Measurements from ENCODE around the gene SPECC1L. TPM values are rescaled to one million over a fixed set of nuclear protein-coding genes. Genes with fewer than 3 reads are reported as not detected.

SPECC1L gene
- total and polyA plus RNA-seq, 2 of the 8 experiments (the other 6 are each of a cell fraction or from before 2014, with no cell fraction given) = 15.7 to 61.6 TPM

GRCh38 chr22:24321999-24322398 is 51.4 kb downstream of the SPECC1L start:
- CTCF ChIA-PET (ENCODE audit: partially characterized antibody) = interaction anchor here (0.9 to 1.5 kb wide), 4 partner anchors 19 to 132 kb away, joined by 3 to 4 read pairs (median 3); no protein-coding TSS in a partner anchor
- FAIRE-seq (no peak), DNase-seq (ENCODE audit: low read depth in 1 of 2, low spot score in 2 of 2) (no peak)
- no peak overlapping the region for H2BK20ac ChIP-seq (ENCODE audit: low read length)
- no peak overlapping the region for H3K27ac ChIP-seq (ENCODE audit: low read depth, low read length)
- H4K5ac ChIP-seq (ENCODE audit: insufficient read length, low read depth, low read length) = no peak overlapping the region
- H2BK120ac ChIP-seq (replicated peaks; ENCODE audit: low read depth, low read length) = no peak overlapping the region
- peaks cover 4 to 47% (median 11%) of the 10 kb centered on the region in 4 experiments; a peak in 7 of 8 replicates for H3K36me3 ChIP-seq (ENCODE audit: control insufficient read depth in 2 of 4, insufficient read depth in 4 of 4, low read length in 3 of 4)
- H3K4me3 ChIP-seq (ENCODE audit: extremely low read depth in 1 of 4, insufficient read depth in 2 of 4, low read depth in 3 of 4, low read length in 4 of 4) = no peak overlapping the region
- H3K23me2 ChIP-seq (ENCODE audit: low read depth, low read length) = no peaks in the 10 kb centered on the region
- H3K18ac ChIP-seq (ENCODE audit: extremely low read depth, low read length) = no peak overlapping the region
- H3K4ac ChIP-seq (replicated peaks; ENCODE audit: insufficient read length, low read depth, low read length) = no peak overlapping the region
- H2BK12ac ChIP-seq (ENCODE audit: low read depth, low read length) = no peak overlapping the region
- H3K4me1 ChIP-seq (replicated peaks in 1 of 4; ENCODE audit: control insufficient read depth in 3 of 4, insufficient read depth in 4 of 4, low read length in 3 of 4) = no peaks in the 10 kb centered on the region
- no peak overlapping the region for H4K8ac ChIP-seq (ENCODE audit: extremely low read depth, insufficient read depth, low read length)
- no peaks in the 10 kb centered on the region for H3K79me1 ChIP-seq (ENCODE audit: low read depth, low read length)
- H3K23ac ChIP-seq (ENCODE audit: insufficient read length) = no peak overlapping the region
- no peak overlapping the region for H2AK5ac ChIP-seq (ENCODE audit: low read depth, low read length)
- no peaks in the 10 kb centered on the region; a peak in 1 of 4 replicates for H3K9me3 ChIP-seq (ENCODE audit: insufficient read depth in 2 of 2, low read depth in 1 of 2, low read length in 1 of 2)
- no peak for TF ChIP-seq HDAC2 (IDR thresholded peaks at IDR 0.05; ENCODE audit: borderline replicate concordance in 1 of 2, low read depth in 2 of 2, low read length in 2 of 2)
- no peak for TF ChIP-seq JUN (IDR thresholded peaks at IDR 0.05; ENCODE audit: low read depth, low read length)
- no peak for TF ChIP-seq CREB1 (IDR thresholded peaks at IDR 0.05)
- no peak for TF ChIP-seq TBP (IDR thresholded peaks at IDR 0.05; ENCODE audit: low read depth, low read length)
- no peak for TF ChIP-seq CTBP2 (IDR thresholded peaks at IDR 0.05; ENCODE audit: borderline replicate concordance, insufficient read depth, insufficient read length, low read length)
- no peak for TF ChIP-seq TAF7 (optimal IDR thresholded peaks at IDR 0.05; ENCODE audit: borderline replicate concordance, low read depth, low read length)
- no peak for TF ChIP-seq SAP30 (IDR thresholded peaks at IDR 0.05; ENCODE audit: insufficient read depth, insufficient replicate concordance, low read length)
- no peak for TF ChIP-seq RBBP5 (IDR thresholded peaks at IDR 0.05; ENCODE audit: borderline replicate concordance, low read depth, low read length)
- no peak for TF ChIP-seq SUZ12 (IDR thresholded peaks at IDR 0.05; ENCODE audit: low read length)
- TF ChIP-seq CHD2 (IDR thresholded peaks at IDR 0.05; ENCODE audit: low read length) = no peak
- H2AFZ ChIP-seq (ENCODE audit: low read length) = no peak overlapping the region
- H3K56ac ChIP-seq (replicated peaks; ENCODE audit: insufficient read length, low read depth, low read length) = no peak overlapping the region
- H2BK5ac ChIP-seq (ENCODE audit: low read depth, low read length) = no peak overlapping the region
- WGBS, 2 experiments (ENCODE audit: extremely low coverage in 1 of 2, insufficient coverage in 1 of 2, insufficient read length in 1 of 2, insufficient replicate concordance in 2 of 2, low coverage in 1 of 2, low lambda C conversion rate in 2 of 2, missing lambda C conversion rate in 1 of 2) = 92% methylated on average over 13 of the region's 13 CpGs; no CpG with 5 or more reads in 1 of the 2 experiments
- peaks cover 3 to 4% of the 10 kb centered on the region in 2 experiments for H4K20me1 ChIP-seq (replicated peaks in 1 of 2; ENCODE audit: control insufficient read depth in 1 of 2, insufficient read depth in 2 of 2, low read length in 2 of 2)
- H2BK15ac ChIP-seq (ENCODE audit: low read length) = no peak overlapping the region
- peaks cover 0 to 9% of the 10 kb centered on the region in 2 experiments; a peak in 1 of 4 replicates for H3K79me2 ChIP-seq (ENCODE audit: control insufficient read depth in 1 of 2, insufficient read depth in 2 of 2, low read length in 2 of 2)
- H4K91ac ChIP-seq (replicated peaks; ENCODE audit: insufficient read length, low read length) = no peak overlapping the region
- H3K4me2 ChIP-seq (ENCODE audit: insufficient read depth in 1 of 2, low read depth in 2 of 2, low read length in 2 of 2) = no peak overlapping the region
- POLR2A ChIA-PET (ENCODE audit: partially characterized antibody) = interaction anchor here (0.8 kb wide), 2 partner anchors 13 to 234 kb away, joined by 3 read pairs; partner anchors contain the start of gene SNRPD3
- H3K9ac ChIP-seq (replicated peaks in 1 of 4; ENCODE audit: extremely low read depth in 1 of 4, low read depth in 3 of 4, low read length in 3 of 4) = no peak overlapping the region
- H3K14ac ChIP-seq (ENCODE audit: insufficient read length) = no peak overlapping the region
- H3K27me3 ChIP-seq (replicated peaks in 1 of 4; ENCODE audit: control insufficient read depth in 3 of 4, extremely low read depth in 1 of 4, insufficient read depth in 3 of 4, low read length in 3 of 4) = no peaks in the 10 kb centered on the region
